Osteocyte (in vitro differentiated cells): ENCODE results near the gene GPR171. TPM values are rescaled to one million over a fixed set of nuclear protein-coding genes. Genes with fewer than 3 reads are reported as not detected.

Experiments used
- DNase-seq: peaks from one replicate; pipeline ENCODE4 v3.0.0; 2021; ENCODE audit warnings: mixed read lengths; ENCODE audit not compliant: unreplicated experiment; ENCODE audit errors: extremely low spot score
- H3K27ac Mint-ChIP-seq: one replicate; pipeline ENCODE4 v1.8.0; 2021; ENCODE audit warnings: mild to moderate bottlenecking, mixed read lengths; ENCODE audit not compliant: unreplicated experiment
- H3K27me3 Mint-ChIP-seq: one replicate; pipeline ENCODE4 v1.8.0; 2021; ENCODE audit warnings: mixed read lengths; ENCODE audit not compliant: unreplicated experiment
- H3K36me3 Mint-ChIP-seq: one replicate; pipeline ENCODE4 v1.8.0; 2021; ENCODE audit warnings: mixed read lengths; ENCODE audit not compliant: unreplicated experiment
- H3K4me1 Mint-ChIP-seq: one replicate; pipeline ENCODE4 v1.8.0; 2021; ENCODE audit warnings: mixed read lengths; ENCODE audit not compliant: unreplicated experiment
- H3K4me3 Mint-ChIP-seq: one replicate; pipeline ENCODE4 v1.8.0; 2021; ENCODE audit warnings: mild to moderate bottlenecking, moderate library complexity, mixed read lengths; ENCODE audit not compliant: unreplicated experiment
- H3K9me3 Mint-ChIP-seq: one replicate; pipeline ENCODE4 v1.8.0; 2021; ENCODE audit warnings: mixed read lengths; ENCODE audit not compliant: unreplicated experiment
- total RNA-seq: library from RNA; stranded (reverse); gene quantifications from 2 replicates; pipeline ENCODE4 v1.2.1, GENCODE V29; 2021
- TF ChIP-seq, protein P1 (sequence below): fragments of 200-600 bp; sonication (generic); IDR thresholded peaks from 2 replicates; pipeline ENCODE4 v1.5.0; 2021; ENCODE audit warnings: antibody characterized with exemption, mild to moderate bottlenecking, moderate library complexity

GPR171 gene
- total RNA-seq, 1 donor from 2014 or later = not detected

DNA sequence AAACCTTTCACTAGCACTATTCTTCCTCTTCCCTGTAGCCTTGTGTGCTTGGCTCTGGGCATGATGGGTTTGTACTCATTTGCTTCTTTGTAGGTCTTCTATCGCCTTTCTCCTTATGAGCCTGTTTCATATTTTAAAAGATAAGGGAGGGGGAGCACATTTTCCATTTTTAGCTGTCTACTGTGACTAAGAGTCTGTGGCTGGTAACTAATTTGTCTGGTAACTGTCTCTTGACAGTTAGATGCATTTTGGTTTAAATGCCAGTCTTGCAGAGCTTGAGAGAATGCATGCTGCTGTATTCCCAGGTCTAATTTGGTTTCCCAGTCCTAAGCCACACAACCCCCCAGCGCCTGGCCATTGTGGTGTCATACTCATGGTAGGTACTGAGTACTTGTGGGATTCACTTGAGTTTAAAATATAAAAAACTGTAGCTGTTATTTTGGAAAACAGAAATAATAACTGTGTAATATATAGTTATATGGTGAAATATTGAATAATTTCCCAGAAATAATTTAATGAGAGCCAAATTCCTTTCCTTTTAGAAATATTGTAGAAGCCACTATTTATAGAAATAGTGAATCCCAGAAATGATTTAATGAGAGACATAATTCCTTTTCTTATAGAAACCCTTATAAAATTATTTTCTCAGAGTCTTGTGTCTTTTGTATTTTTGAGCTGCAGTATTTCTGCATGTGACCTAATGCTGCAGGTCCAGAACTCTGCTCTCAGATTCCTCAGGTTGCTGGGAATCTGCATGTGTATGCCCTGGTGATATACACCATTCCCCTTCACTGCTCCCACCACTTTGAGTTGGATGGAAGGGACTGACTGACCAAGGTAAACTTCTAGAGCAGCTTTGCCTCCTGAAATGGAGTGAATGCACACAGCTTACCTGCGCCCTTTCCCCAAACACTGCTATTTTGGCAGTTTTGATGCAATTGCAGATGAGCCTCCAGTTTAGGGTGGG is 13.9 kb upstream of the GPR171 start:
- no peak for DNase-seq
- TF ChIP-seq, protein P1, sequence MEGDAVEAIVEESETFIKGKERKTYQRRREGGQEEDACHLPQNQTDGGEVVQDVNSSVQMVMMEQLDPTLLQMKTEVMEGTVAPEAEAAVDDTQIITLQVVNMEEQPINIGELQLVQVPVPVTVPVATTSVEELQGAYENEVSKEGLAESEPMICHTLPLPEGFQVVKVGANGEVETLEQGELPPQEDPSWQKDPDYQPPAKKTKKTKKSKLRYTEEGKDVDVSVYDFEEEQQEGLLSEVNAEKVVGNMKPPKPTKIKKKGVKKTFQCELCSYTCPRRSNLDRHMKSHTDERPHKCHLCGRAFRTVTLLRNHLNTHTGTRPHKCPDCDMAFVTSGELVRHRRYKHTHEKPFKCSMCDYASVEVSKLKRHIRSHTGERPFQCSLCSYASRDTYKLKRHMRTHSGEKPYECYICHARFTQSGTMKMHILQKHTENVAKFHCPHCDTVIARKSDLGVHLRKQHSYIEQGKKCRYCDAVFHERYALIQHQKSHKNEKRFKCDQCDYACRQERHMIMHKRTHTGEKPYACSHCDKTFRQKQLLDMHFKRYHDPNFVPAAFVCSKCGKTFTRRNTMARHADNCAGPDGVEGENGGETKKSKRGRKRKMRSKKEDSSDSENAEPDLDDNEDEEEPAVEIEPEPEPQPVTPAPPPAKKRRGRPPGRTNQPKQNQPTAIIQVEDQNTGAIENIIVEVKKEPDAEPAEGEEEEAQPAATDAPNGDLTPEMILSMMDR = no peak
- no peaks in the 10 kb centered on the region for H3K4me1 Mint-ChIP-seq
- H3K9me3 Mint-ChIP-seq = peaks cover 4% of the 10 kb centered on the region
- no peaks in the 10 kb centered on the region for H3K27me3 Mint-ChIP-seq
- H3K27ac Mint-ChIP-seq = no peak overlapping the region
- no peak overlapping the region for H3K4me3 Mint-ChIP-seq
- H3K36me3 Mint-ChIP-seq = no peaks in the 10 kb centered on the region

DNA sequence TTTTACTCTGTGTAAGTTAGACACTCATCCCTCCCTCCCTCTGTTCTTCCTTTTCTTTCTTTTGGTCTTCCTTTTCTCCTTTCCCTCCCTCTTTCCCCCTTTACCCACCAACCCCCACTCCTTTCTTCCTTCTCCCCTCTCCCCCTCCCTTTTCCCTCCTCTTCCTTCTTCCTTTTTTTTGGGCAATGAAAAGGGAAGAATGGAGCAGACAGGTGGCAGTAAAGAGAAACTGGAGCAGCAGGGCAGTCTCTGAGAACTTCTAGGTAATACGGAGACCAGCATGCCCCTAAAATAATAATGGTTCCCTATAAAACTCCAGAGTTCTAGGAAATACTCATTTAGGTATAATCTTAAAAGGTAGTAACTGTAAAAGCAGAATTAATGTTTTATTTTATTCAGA is 11.4 kb upstream of the GPR171 start:
- Mint-ChIP-seq H3K27me3 (no peaks in the 10 kb centered on the region), H3K36me3 (no peaks in the 10 kb centered on the region), H3K9me3 (no peaks in the 10 kb centered on the region), H3K27ac (no peak overlapping the region), H3K4me1 (peaks cover 4% of the 10 kb centered on the region), H3K4me3 (no peak overlapping the region)
- TF ChIP-seq, protein P1 = no peak
- DNase-seq = no peak

DNA sequence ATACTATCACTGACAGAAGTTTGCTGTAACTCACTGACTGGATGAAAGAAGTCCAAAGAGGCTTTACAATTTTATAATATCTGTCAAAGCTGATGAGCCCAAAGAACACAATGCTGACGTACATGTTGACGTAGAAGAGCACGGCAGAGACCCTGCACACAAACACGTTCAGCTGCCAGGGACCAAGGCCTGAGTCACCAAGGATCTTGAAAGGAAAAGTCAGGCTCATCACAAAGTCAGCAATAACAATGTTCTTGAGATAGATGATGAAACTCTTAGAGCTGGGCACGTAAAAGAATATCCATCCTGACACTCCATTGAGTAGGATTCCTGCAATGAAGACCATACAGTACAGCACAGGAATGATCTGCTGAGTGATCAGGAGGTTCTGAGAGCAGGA is 10.9 kb upstream of the GPR171 start:
- DNase-seq = no peak
- H3K4me3 Mint-ChIP-seq = no peak overlapping the region
- H3K27me3 Mint-ChIP-seq = no peaks in the 10 kb centered on the region
- TF ChIP-seq, protein P1 = no peak
- peaks cover 4% of the 10 kb centered on the region for H3K4me1 Mint-ChIP-seq
- H3K27ac Mint-ChIP-seq = no peak overlapping the region
- no peaks in the 10 kb centered on the region for H3K9me3 Mint-ChIP-seq
- no peaks in the 10 kb centered on the region for H3K36me3 Mint-ChIP-seq

DNA sequence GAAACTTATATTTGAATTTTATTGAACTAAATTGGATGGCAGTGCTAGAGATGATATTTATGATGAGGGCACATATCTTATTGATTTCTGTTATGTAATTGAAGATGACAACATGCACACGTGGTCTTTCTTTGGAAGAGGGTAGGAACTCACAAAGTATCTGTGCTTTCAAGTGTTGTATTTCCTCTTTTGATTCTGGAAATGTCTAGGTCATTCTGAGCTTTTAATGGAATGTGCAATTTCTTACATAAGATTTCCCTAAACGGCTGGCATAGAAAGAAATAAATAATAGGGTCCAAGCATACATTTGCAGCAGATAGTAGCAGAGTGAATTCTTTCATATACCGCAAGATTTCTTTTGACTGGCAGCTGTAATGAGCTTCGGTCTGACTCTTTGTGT is 10.1 kb upstream of the GPR171 start:
- no peak overlapping the region for H3K27ac Mint-ChIP-seq
- H3K4me1 Mint-ChIP-seq = peaks cover 4% of the 10 kb centered on the region
- no peak for DNase-seq
- no peaks in the 10 kb centered on the region for H3K9me3 Mint-ChIP-seq
- TF ChIP-seq, protein P1 = no peak
- H3K27me3 Mint-ChIP-seq = no peaks in the 10 kb centered on the region
- no peaks in the 10 kb centered on the region for H3K36me3 Mint-ChIP-seq
- no peak overlapping the region for H3K4me3 Mint-ChIP-seq

DNA sequence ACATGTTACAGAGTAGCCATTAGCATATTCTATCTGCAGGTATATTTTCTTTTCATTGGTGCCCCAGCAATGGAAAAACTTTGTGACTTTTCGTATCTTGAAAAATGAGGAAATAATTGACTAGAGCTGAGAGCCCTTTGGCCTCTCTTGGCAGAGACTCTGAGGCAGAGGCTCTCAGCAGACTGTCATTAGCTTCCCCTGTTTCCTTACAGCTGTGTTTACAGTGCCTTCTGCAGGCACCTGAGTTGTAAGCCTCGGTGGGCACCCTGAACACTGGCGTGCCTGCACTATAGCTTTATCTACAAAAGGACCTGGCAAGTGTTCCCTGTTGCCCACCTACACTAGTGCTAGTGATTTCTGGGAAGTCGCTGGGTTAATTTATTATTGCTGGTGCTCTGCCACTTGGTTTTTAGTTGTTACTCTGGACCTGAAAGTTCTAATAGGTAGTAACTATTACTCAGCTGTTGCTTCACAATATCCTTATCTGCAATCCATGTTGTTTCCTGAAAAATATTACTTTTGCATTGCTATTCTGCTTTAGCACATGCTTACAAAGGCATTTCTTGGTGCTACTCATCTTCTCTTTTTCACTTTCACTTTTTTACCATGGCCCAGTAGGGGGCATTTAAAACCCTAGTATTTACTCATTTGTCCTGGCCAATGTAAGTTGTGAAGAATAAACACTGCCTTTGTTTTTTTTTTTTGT is 7.8 kb upstream of the GPR171 start:
- no peak for DNase-seq
- H3K4me1 Mint-ChIP-seq = peaks cover 4% of the 10 kb centered on the region
- TF ChIP-seq, protein P1 = peak; percentile 10
- no peaks in the 10 kb centered on the region for H3K9me3 Mint-ChIP-seq
- no peak overlapping the region for H3K27ac Mint-ChIP-seq
- no peaks in the 10 kb centered on the region for H3K27me3 Mint-ChIP-seq
- H3K4me3 Mint-ChIP-seq = no peak overlapping the region
- no peaks in the 10 kb centered on the region for H3K36me3 Mint-ChIP-seq
